ENCODE results near the gene FAM20A. TPM values are rescaled to one million over a fixed set of nuclear protein-coding genes. Genes with fewer than 3 reads are reported as not detected.

The FAM20A gene
- total and polyA plus RNA-seq, 2 of the 8 experiments (the other 6 are each of a cell fraction or from before 2014, with no cell fraction given) = 3.6 to 11.9 TPM

- TF ChIP-seq, protein P1, sequence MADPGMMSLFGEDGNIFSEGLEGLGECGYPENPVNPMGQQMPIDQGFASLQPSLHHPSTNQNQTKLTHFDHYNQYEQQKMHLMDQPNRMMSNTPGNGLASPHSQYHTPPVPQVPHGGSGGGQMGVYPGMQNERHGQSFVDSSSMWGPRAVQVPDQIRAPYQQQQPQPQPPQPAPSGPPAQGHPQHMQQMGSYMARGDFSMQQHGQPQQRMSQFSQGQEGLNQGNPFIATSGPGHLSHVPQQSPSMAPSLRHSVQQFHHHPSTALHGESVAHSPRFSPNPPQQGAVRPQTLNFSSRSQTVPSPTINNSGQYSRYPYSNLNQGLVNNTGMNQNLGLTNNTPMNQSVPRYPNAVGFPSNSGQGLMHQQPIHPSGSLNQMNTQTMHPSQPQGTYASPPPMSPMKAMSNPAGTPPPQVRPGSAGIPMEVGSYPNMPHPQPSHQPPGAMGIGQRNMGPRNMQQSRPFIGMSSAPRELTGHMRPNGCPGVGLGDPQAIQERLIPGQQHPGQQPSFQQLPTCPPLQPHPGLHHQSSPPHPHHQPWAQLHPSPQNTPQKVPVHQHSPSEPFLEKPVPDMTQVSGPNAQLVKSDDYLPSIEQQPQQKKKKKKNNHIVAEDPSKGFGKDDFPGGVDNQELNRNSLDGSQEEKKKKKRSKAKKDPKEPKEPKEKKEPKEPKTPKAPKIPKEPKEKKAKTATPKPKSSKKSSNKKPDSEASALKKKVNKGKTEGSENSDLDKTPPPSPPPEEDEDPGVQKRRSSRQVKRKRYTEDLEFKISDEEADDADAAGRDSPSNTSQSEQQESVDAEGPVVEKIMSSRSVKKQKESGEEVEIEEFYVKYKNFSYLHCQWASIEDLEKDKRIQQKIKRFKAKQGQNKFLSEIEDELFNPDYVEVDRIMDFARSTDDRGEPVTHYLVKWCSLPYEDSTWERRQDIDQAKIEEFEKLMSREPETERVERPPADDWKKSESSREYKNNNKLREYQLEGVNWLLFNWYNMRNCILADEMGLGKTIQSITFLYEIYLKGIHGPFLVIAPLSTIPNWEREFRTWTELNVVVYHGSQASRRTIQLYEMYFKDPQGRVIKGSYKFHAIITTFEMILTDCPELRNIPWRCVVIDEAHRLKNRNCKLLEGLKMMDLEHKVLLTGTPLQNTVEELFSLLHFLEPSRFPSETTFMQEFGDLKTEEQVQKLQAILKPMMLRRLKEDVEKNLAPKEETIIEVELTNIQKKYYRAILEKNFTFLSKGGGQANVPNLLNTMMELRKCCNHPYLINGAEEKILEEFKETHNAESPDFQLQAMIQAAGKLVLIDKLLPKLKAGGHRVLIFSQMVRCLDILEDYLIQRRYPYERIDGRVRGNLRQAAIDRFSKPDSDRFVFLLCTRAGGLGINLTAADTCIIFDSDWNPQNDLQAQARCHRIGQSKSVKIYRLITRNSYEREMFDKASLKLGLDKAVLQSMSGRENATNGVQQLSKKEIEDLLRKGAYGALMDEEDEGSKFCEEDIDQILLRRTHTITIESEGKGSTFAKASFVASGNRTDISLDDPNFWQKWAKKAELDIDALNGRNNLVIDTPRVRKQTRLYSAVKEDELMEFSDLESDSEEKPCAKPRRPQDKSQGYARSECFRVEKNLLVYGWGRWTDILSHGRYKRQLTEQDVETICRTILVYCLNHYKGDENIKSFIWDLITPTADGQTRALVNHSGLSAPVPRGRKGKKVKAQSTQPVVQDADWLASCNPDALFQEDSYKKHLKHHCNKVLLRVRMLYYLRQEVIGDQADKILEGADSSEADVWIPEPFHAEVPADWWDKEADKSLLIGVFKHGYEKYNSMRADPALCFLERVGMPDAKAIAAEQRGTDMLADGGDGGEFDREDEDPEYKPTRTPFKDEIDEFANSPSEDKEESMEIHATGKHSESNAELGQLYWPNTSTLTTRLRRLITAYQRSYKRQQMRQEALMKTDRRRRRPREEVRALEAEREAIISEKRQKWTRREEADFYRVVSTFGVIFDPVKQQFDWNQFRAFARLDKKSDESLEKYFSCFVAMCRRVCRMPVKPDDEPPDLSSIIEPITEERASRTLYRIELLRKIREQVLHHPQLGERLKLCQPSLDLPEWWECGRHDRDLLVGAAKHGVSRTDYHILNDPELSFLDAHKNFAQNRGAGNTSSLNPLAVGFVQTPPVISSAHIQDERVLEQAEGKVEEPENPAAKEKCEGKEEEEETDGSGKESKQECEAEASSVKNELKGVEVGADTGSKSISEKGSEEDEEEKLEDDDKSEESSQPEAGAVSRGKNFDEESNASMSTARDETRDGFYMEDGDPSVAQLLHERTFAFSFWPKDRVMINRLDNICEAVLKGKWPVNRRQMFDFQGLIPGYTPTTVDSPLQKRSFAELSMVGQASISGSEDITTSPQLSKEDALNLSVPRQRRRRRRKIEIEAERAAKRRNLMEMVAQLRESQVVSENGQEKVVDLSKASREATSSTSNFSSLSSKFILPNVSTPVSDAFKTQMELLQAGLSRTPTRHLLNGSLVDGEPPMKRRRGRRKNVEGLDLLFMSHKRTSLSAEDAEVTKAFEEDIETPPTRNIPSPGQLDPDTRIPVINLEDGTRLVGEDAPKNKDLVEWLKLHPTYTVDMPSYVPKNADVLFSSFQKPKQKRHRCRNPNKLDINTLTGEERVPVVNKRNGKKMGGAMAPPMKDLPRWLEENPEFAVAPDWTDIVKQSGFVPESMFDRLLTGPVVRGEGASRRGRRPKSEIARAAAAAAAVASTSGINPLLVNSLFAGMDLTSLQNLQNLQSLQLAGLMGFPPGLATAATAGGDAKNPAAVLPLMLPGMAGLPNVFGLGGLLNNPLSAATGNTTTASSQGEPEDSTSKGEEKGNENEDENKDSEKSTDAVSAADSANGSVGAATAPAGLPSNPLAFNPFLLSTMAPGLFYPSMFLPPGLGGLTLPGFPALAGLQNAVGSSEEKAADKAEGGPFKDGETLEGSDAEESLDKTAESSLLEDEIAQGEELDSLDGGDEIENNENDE (IDR thresholded peaks at IDR 0.05; ENCODE audit: insufficient replicate concordance, low read length) = no peak
- TF ChIP-seq PHF8 (conservative IDR thresholded peaks at IDR 0.05; ENCODE audit: low read depth, low read length) = no peak
- TF ChIP-seq RFX5 (IDR thresholded peaks at IDR 0.05; ENCODE audit: borderline replicate concordance, low read depth, low read length) = no peak
- TF ChIP-seq BRCA1 (IDR thresholded peaks at IDR 0.05; ENCODE audit: low read depth, low read length) = no peak
- no peak for TF ChIP-seq RBBP5 (IDR thresholded peaks at IDR 0.05; ENCODE audit: borderline replicate concordance, low read depth, low read length)
- TF ChIP-seq CTCF (IDR thresholded peaks at IDR 0.05; ENCODE audit: control extremely low read depth in 1 of 3, insufficient read depth in 1 of 3, low read depth in 1 of 3, low read length in 3 of 3) = no peak
- no peak for TF ChIP-seq KDM4A (IDR thresholded peaks at IDR 0.05; ENCODE audit: low read depth, low read length, severe bottlenecking)
- no peak for TF ChIP-seq TAF1 (IDR thresholded peaks at IDR 0.05; ENCODE audit: low read depth, low read length)
- no peak for TF ChIP-seq TEAD4 (IDR thresholded peaks at IDR 0.05; ENCODE audit: low read depth, low read length)
Measured at GRCh38 chr17:68568581-68568980, 32.6 kb downstream of the FAM20A start (continued).
